ENCODE data around the gene TEX51. TPM values are rescaled to one million over a fixed set of nuclear protein-coding genes. Genes with fewer than 3 reads are reported as not detected.

TEX51 gene
- total RNA-seq, 1 experiment from 2014 or later, result not detected

- no TSS peak for BruUV-seq (replicated peaks)
- ATAC-seq, result no peak
- Histone ChIP-seq H3K4me3 (replicated peaks in 1 of 2; ENCODE audit: low read depth in 1 of 2, low read length in 2 of 2) (no peak overlapping the region), H3K9me2 (ENCODE audit: insufficient read depth) (no peaks in the 10 kb centered on the region), H3K4me2 (ENCODE audit: low read length) (no peak overlapping the region), H3K36me3 (ENCODE audit: control insufficient read depth in 1 of 2, insufficient read depth in 2 of 2, low read length in 2 of 2) (no peaks in the 10 kb centered on the region), H3K27ac (ENCODE audit: low read depth, low read length) (no peak overlapping the region), H3K79me2 (ENCODE audit: insufficient read depth, low read length) (no peaks in the 10 kb centered on the region), H3K27me3 (ENCODE audit: insufficient read depth, low read length) (peaks cover 45% of the 10 kb centered on the region), H4K20me1 (ENCODE audit: insufficient read depth) (no peaks in the 10 kb centered on the region), H3K9me3 (ENCODE audit: control insufficient read depth in 1 of 2, insufficient read depth in 1 of 2, low read depth in 1 of 2, low read length in 2 of 2) (no peaks in the 10 kb centered on the region), H3K9ac (ENCODE audit: low read length) (no peak overlapping the region), H3K4me1 (ENCODE audit: control insufficient read depth in 1 of 2, insufficient read depth in 2 of 2, low read length in 2 of 2) (no peaks in the 10 kb centered on the region), H2AFZ (ENCODE audit: low read depth, low read length, poor library complexity, severe bottlenecking) (no peak overlapping the region)
- ChIA-PET POLR2A (no interaction called here), RAD21 (ENCODE audit: low non-redundant PET in 1 of 2, low total read pairs in 2 of 2, uncharacterized antibody in 2 of 2, unreplicated experiment in 2 of 2) (no interaction called here), CTCF (no interaction called here)
- intact Hi-C loops (cut with micrococcal nuclease), result no loop called here
- TF ChIP-seq ZNF274 (IDR thresholded peaks at IDR 0.05; ENCODE audit: low read depth, low read length), result no peak
- no peak for TF ChIP-seq CEBPB (IDR thresholded peaks at IDR 0.05; ENCODE audit: low read depth)
- TF ChIP-seq, protein P1, sequence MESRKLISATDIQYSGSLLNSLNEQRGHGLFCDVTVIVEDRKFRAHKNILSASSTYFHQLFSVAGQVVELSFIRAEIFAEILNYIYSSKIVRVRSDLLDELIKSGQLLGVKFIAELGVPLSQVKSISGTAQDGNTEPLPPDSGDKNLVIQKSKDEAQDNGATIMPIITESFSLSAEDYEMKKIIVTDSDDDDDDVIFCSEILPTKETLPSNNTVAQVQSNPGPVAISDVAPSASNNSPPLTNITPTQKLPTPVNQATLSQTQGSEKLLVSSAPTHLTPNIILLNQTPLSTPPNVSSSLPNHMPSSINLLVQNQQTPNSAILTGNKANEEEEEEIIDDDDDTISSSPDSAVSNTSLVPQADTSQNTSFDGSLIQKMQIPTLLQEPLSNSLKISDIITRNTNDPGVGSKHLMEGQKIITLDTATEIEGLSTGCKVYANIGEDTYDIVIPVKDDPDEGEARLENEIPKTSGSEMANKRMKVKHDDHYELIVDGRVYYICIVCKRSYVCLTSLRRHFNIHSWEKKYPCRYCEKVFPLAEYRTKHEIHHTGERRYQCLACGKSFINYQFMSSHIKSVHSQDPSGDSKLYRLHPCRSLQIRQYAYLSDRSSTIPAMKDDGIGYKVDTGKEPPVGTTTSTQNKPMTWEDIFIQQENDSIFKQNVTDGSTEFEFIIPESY (IDR thresholded peaks at IDR 0.05; ENCODE audit: extremely low read depth, insufficient replicate concordance, low read length), result no peak
- no peak for TF ChIP-seq ZFX (IDR thresholded peaks at IDR 0.05)
- TF ChIP-seq SRF (IDR thresholded peaks at IDR 0.05; ENCODE audit: low read depth), result no peak
- TF ChIP-seq TCF7L2 (IDR thresholded peaks at IDR 0.05; ENCODE audit: borderline replicate concordance, extremely low read depth, insufficient read depth, insufficient read length), result no peak
- TF ChIP-seq SP1 (IDR thresholded peaks at IDR 0.05; ENCODE audit: low read depth), result no peak
- no peak for TF ChIP-seq EGR1 (IDR thresholded peaks at IDR 0.05; ENCODE audit: low read depth)
- no peak for DNase-seq (ENCODE audit: low read depth, low spot score)
Measured at GRCh38 chr2:126933711-126934091, 35.0 kb downstream of the TEX51 start.

DNA sequence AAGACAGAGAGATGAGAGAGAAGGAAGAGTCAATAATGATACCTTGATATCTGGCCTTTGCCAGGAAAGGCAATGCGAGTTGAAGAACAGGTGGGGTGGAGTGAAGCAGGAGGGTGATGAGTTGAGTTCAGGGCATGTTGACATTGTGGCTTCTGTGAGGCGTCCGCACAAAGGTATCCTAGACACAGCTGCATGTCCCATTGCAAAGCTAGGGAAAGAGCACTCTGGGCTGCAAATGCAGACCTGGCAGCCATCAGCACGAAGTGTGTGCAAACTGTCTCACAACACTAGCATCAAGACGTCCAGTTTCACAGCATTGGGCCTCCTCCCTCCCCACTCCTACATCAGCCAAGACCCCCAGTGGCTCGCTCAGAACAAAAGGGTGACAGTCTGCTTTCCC lies 36.1 kb downstream of the TEX51 start:
- Histone ChIP-seq H3K9me3 (ENCODE audit: control insufficient read depth in 1 of 2, insufficient read depth in 1 of 2, low read depth in 1 of 2, low read length in 2 of 2) (no peaks in the 10 kb centered on the region), H3K9me2 (ENCODE audit: insufficient read depth) (no peaks in the 10 kb centered on the region), H2AFZ (ENCODE audit: low read depth, low read length, poor library complexity, severe bottlenecking) (no peak overlapping the region), H3K79me2 (ENCODE audit: insufficient read depth, low read length) (no peaks in the 10 kb centered on the region), H3K36me3 (ENCODE audit: control insufficient read depth in 1 of 2, insufficient read depth in 2 of 2, low read length in 2 of 2) (no peaks in the 10 kb centered on the region), H4K20me1 (ENCODE audit: insufficient read depth) (no peaks in the 10 kb centered on the region), H3K27ac (ENCODE audit: low read depth, low read length) (no peak overlapping the region), H3K27me3 (ENCODE audit: insufficient read depth, low read length) (peaks cover 48% of the 10 kb centered on the region), H3K4me2 (ENCODE audit: low read length) (no peak overlapping the region), H3K4me3 (replicated peaks in 1 of 2; ENCODE audit: low read depth in 1 of 2, low read length in 2 of 2) (no peak overlapping the region), H3K9ac (ENCODE audit: low read length) (no peak overlapping the region), H3K4me1 (ENCODE audit: control insufficient read depth in 1 of 2, insufficient read depth in 2 of 2, low read length in 2 of 2) (no peaks in the 10 kb centered on the region)
- DNase-seq (ENCODE audit: low read depth, low spot score), result no peak
- ChIA-PET CTCF (no interaction called here), RAD21 (ENCODE audit: low non-redundant PET in 1 of 2, low total read pairs in 2 of 2, uncharacterized antibody in 2 of 2, unreplicated experiment in 2 of 2) (no interaction called here), POLR2A (no interaction called here)
- ATAC-seq, result no peak
- BruUV-seq (replicated peaks), result no TSS peak
- no peak for TF ChIP-seq EGR1 (IDR thresholded peaks at IDR 0.05; ENCODE audit: low read depth)
- no peak for TF ChIP-seq MAX (IDR thresholded peaks at IDR 0.05)
- TF ChIP-seq EZH2phosphoT487 (IDR thresholded peaks at IDR 0.05; ENCODE audit: borderline replicate concordance), result no peak
- no peak for TF ChIP-seq TCF7L2 (IDR thresholded peaks at IDR 0.05; ENCODE audit: borderline replicate concordance, extremely low read depth, insufficient read depth, insufficient read length)
- no peak for TF ChIP-seq JUND (IDR thresholded peaks at IDR 0.05)
- TF ChIP-seq SIN3A (IDR thresholded peaks at IDR 0.05; ENCODE audit: low read depth), result no peak
- no peak for TF ChIP-seq ZFX (IDR thresholded peaks at IDR 0.05)
- no peak for TF ChIP-seq EZH2 (IDR thresholded peaks at IDR 0.05)
- TF ChIP-seq POLR2AphosphoS5 (IDR thresholded peaks at IDR 0.05; ENCODE audit: low read depth, low read length), result no peak
- no peak for TF ChIP-seq ZNF274 (IDR thresholded peaks at IDR 0.05; ENCODE audit: low read depth, low read length)
- TF ChIP-seq, protein P2, sequence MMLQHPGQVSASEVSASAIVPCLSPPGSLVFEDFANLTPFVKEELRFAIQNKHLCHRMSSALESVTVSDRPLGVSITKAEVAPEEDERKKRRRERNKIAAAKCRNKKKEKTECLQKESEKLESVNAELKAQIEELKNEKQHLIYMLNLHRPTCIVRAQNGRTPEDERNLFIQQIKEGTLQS (IDR thresholded peaks at IDR 0.05), result no peak
- TF ChIP-seq REST (IDR thresholded peaks at IDR 0.05; ENCODE audit: low read depth), result no peak
- intact Hi-C loops (cut with micrococcal nuclease), result no loop called here

All from HCT116 (cell line).